CMK (cell line): ENCODE measurements around the gene PYGL.
"Not testable (repeated sequence)": the region's sequence is repeated elsewhere in the genome, so short reads cannot be mapped to it uniquely, and the experiment has no call there.

Experiments used
- DNase-seq: peaks from one replicate; pipeline ENCODE4 v3.0.0-alpha.2; 2010; ENCODE audit warnings: low read depth

The PYGL gene

DNA sequence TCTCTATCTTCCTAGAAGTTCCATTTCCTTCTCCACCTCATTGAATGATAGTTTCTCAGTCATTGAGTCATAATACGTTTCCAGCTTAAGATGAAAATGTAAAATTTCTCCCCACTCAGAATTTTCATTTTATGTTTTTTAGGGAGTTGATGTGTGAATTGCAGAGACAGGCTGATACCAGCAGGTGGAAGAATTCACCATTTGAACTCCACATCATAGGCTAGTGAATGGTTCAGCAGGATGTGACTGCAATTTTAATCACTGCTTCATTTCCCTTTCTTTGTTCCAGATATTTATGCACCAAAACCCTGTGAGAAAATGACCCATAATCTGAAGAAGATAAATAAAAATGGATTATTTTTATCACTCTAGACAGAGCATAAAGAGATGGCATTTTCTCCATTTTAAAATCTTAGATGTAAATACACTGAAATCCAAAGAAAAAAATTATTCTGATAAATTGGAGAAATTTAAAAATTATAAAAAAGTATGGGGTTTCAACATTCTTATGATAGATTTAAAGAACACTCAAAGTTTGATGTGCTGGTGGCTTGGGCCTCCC is 10.6 kb upstream of the PYGL start:
- no peak for DNase-seq

DNA sequence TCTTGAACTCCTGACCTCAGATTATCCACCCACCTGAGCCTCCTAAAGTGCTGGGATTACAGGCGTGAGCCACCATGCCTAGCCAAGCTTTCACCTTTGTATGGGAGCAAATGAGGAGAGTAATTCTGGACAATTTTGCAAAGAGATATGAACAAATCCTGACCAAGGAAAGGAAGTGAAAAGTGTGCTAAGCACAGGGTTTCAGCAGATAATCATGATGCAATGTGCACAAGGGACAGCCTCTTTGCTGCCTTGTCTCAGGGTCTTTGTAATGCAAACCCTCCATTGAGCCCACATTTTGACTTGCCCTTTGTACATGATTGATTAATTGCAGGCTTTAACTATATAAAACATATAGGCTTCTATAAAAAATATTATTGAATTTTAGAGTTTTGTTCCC is 9.2 kb upstream of the PYGL start:
- DNase-seq = no peak

DNA sequence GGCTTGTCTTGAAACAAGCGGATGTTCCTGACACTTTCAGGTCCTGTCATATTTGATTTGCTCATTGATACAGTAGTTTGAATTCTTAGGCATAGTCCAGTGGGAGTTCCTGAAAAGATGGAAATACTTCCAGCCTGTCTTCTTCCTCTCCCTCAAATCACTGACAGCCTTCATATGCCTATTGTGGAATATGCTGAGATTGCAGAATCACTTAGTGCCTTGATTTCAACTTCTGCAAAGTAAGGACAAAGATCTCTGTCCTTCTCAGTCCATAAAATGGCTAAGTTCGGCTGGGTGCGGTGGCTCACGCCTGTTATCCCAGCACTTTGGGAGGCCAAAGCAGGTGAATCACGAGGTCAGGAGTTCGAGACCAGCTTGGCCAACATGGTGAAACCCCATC is 6.7 kb upstream of the PYGL start:
- DNase-seq = no peak

DNA sequence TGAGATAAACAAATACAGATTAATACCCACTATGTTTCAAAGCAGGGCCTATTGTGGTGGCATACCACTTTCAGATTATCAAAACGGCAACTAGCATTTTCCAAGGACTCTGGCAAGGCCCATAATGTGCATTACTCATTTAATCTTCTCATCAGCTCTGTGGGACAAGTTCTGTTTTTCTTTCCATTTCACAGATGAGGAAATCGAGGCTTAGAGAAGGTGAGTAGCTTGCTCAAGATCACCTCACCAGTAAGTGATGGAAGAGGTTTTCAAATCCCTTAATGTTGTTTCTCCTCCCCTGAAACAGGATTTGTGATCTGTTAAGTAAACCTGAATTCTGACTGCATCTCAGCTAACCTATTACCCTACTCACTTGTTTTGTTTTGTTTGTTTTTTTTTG is 3.9 kb upstream of the PYGL start:
- no peak for DNase-seq

DNA sequence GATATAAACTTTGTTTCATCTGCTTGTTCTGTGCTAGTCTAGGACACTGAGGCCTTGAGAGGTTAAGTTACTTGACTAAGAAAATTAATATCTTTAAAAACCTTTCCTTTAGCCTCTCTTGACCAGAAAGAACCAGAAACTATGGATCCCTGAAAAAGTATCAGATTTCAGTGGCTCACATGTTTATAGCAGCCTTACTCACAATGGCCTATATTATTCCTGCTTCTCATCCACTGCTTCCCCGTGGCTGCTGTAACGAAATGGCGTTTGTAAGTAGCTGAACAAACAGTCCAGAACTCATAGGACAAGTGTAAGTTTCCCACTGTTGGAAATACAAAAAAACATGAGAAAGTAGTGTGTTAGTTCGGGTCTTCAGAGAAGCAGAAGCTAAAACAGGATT is 3.2 kb upstream of the PYGL start:
- no peak for DNase-seq

DNA sequence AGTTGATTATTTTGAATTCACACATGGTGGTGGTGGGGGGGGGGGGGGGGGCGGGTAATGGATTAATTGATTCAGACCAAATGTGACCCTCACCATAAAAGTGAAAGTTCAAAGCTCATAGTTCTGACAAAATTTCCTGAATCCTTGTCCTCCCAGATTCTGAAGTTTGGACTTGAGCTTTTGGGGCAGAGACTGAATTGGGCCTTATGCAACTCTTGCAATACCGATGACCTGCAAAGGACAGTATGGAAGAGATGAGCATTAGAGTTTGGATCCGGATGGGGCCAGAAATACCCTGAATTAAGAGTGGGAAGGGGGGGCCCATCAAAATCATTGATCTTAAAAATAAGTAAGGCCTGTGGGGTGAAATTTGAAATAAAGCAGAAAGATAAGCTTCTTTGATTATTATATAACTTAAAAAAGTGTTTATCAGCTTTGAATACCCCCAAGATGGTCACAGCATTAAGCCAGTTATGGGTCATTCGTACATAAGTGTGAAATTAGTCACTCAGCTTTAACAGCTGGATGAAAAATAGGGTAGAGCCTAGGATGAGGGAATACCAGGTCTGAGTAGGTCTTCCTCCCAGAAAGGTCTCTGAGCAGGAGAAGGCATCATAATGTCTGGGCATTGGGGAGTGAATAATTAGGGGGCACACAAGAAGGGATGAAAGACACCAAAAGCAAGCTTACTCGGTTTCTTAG is 2.1 kb upstream of the PYGL start:
- no peak for DNase-seq

DNA sequence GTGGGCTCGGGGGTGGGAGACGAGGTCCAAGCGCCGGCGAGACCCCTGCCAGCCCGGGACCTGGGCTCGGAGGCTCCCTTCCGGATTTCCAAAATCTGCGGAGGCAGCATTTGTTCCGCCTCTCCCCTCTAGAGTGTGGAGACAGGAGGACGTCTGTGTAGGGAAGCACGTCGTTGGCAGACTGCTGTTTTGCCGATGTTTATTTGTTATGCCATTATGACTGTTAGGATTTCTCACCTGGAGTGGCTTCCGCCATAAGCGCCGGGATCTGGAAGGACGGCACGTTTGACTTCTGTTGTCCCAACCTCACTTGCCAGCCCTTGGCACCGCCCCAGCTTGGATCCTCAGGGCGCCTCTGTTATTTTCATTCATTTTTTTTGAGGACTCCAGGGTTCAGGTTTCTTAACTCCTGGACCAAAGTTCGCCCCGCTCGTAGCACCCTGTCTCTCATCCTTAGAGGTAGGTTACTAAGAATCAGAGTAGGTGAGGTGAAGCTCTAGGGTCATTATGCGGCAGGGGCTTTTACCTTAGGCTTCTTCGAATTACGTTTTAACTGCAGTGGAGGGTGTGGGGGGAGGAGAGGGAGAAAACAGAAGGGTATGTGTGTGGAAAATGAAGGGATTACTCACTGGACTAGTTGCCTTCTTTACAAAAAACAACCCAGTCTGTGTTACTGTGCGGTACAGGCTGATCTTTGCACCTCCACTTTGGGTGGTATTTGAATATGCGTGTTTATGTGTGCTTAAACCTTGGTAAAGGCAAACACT is 547 bp upstream of the PYGL start:
- no peak for DNase-seq

DNA sequence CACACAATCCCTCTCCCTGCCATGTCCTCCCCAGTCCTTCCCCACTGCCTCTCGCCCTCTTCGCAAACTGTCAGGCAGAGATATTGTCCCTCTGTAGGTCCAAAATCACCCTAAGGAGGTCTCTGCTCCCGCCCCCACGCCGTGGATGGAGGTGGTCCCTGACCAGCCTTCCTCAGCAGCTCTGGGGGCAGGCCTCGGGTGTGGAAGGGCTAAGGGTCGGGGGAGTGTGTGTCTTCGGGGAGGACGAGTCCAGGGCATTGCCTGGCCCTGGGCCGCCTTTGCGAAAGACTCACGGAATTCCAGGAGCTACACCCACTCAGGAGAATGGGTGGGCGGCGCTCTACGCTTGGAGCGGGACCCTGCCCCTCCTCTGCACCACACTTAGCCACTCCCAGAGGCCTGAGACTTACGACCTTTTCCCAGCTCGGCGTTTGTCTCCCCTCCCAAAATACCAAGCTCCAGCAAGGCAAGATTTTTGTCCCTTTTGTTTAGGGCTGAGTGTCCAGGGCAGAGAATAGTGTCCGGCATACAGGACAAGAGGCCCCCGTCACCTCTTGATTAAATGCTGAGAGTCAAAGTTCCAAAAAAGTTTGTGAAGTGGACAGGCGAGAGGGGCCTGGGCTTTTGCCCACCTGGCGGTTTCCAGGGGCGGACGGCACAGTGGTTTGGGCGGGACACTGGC is 881 bp downstream of the PYGL start:
- DNase-seq = no peak

DNA sequence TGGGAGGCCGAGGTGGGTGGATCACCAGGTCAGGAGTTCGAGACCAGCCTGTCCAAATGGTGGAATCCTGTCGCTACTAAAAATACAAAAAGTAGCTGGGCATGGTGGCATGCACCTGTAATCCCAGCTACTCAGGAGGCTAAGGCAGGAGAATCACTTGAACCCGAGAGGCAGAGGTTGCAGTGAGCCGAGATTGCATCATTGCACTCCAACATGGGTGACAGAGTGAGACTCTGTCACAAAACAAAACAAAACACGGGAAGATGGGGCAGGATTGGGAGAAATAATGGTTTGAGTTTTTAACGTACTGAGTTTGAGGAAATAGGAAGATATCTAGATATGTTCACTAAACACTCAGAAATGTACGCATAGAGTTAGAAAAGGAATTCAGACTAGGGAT is 2.6 kb downstream of the PYGL start:
- not testable (repeated sequence) for DNase-seq

DNA sequence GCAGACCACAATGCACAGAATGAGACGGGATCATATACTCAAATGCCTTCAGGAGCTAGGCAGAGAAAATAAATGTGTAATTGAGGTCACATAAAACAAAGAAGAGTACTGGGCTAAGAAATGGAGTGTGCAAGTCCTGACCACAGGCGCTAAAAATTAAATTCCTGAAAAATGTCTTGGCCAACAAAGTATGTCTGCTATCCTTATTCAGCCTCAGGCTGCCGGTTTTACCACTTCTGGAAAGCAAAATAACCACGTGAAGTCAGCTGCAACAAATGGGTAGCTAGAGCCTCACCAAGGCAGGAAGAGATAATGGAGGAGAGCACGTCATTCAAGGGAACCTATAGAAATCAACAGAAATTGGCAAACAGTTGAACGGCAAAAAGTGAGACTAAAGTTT is 3.1 kb downstream of the PYGL start:
- no peak for DNase-seq

DNA sequence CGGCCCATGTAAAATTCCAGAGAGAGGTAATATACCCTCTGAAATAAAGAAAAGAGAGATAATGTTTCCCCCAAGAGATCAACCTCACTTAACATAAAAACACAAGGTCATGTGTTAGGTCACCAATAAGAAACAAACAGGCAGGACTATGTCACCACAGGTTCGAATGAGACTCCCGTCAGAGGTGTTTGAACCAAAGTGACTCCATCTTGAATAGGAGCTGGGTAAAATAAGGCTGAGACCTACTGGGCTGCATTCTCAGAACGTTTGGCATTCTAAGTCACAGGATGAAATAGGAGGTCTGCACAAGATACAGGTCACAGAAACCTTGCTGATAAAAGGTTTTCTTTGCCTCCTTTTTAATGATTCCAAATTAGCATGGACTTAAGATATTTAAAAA is 6.5 kb downstream of the PYGL start:
- DNase-seq = no peak

DNA sequence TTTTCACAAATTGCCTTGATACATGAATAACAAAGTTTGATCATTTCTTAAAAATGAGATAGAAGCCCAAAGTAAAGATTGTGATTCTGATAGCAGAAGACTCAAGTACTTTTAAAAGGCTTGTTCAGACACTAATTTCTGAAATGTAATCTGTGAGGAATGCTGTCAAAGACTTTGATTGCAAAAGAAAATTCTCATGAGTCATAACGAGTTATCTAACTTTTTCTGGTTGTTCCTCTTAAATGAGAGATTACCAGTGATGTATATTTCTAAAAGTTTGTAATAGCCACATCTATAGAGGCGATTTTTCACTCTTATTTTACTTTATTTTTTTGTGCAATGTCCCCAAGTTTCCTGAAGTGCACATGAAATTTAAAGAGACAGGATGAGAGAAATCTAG is 7.0 kb downstream of the PYGL start:
- DNase-seq = no peak

DNA sequence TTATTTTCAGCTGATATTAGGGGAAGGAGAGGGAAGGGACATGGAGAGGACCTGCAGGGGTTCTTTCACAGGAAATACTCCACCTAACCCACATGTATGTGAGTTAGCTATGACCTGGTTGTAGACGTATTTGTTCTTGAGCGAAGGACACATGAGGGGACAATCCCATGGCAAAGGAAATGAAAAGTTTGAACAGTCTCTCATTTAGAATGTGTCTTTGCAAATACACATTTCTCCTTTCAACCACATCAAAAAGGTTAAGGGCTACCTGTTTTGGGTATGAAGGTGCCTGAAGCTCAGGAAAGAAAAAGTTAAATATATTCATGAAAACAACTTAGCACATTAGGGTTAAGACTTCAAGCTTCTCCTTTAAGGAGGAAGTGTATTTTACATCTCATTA is 7.4 kb downstream of the PYGL start:
- no peak for DNase-seq

DNA sequence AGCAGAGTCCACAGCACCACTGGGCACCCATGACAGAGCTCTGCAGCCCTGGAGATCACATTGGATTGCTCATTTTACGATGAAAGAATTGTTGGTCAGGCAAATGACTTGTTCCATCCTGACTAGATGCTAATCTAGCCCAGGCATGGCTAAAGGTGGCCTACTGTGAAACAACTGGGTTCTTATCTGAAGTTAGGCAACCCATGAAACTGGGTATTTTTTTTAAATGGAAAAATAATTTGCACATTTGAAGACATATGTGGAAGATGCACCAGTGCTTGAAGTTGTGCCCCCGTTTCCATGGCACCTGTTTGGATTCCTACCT is 8.3 kb downstream of the PYGL start:
- no peak for DNase-seq

DNA sequence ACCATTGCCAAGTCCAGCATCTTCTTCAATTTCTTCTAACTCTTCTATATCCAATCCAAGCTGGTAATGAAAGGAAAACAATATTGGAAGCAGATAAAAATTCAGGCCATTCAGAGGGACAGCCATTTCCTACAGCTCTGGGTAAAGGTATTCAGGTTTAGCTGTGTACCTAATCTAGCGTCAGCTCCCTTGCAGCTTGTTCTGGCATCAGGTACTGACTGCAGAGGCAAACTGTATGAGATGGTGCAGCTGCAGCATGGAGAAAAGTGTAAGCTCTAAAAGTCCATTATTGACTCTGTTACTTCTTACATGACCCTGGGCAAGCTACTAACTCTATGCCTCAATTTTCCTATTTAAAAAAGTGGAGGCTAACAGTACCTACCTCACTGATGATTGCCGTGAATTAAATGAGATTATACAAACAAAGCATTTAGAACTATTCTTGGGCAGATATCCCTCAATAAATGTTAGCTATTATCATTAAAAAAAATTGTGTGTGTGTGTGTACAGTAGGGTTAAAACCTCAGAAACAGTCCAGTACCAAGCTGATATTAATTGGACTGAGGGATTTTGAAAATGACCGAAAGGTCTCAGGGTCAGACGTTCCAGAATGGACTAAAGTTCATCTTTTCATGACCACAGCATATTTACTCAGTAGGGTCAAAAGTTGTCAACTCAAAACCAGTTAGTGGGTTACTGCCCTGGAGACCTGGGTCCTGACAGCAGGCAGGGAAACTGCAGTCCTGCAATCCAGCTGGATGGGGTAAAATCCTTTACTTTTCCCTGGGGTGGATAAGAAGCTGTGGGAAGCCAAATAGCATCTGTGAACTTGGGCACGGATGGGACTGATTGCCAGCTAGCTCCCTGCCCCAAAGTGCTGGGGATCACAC is 8.9 kb downstream of the PYGL start:
- no peak for DNase-seq

DNA sequence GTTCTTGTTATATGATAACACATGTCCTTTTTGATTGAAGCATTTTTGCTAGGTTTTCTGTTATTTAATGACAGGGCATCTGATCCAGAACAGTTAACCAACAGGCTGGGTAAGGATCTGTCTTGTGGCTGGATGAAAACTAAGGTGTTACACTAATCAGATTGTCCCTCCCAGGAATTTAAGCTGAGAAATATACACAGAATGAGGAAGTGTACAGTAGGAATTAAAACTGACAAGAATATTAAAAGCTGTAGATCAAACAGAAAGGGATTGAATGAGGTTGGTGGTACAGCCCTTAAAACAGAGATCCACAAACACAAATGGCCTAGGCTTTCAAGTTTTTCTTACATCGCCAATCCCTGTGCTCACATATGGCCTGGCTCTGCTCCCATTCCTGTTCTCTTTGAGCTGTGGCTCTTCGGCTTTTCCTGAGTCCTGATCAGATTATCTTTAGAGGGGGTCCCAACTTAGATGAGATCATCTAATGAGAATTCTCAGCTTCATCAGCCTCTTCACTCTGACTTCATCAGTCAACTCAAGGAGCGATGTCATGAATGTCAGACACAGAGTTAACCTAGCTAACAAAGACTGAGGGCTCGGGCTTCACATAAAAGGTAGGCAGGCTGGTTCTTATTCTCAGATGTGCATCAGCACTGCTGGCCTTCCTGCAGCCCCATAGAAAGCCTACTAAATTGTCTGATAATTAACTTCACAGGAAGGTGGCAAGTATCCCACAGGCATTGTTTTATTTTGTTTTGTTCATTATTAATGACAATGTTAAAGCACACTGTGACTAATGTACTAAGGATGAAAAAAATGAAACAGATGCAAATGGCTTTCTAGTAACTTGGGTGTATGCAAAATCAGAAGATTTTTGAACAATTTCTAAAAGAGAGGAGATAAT is 11.4 kb downstream of the PYGL start:
- DNase-seq = no peak

DNA sequence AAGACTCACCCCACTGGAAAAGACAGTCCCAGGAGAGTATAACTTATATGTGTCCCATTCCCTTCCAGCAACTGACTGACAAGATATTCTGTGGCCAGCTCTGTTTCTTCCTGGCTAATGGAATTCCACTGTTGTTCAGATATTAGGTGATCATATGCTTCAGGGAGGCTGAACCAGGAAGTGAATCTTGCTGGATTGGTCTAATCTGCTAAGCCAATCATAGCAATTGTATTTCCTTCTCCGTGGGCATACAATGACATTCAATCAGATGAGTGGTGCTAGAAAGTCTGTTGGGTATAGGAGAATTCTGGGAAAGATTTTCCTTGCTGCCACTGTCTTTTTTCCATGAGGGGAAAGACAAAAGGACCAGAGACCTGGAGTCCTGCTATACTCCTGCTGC is 12.1 kb downstream of the PYGL start:
- no peak for DNase-seq

DNA sequence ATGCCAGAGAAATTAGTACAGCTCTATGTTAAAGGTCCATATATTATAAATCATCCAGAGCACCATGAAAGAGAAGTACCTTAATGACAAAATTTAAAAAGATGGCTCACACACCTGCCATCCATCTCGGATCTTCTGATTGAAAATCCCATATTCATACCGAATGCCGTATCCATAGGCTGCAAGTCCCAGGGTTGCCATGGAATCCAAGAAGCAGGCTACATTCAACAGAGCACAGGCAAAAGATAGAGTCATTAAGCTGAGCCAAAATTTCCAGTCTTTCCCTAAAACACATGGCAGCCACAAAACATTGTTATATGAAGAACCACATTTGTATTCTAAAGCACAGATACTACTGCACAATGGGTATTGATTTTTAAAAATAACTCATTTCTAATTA is 12.7 kb downstream of the PYGL start:
- DNase-seq = no peak

DNA sequence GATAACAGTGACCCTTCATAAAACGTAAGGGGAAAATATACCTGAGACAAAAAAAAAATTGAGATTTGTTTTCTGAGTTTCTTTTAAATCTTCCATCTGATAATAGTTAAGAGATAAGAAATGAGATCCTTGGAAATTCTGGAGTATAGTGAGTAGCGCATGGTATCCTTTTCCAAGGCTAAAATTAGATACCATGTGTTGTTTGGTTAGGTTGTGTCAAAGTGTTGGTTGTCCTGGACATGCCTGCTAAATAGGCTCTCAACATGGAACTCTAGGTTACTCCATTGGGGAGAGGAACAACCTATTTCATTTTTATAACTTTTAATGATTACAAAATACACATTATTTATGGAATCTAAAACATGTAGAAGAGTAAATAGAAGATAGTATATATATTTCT is 14.8 kb downstream of the PYGL start:
- no peak for DNase-seq

DNA sequence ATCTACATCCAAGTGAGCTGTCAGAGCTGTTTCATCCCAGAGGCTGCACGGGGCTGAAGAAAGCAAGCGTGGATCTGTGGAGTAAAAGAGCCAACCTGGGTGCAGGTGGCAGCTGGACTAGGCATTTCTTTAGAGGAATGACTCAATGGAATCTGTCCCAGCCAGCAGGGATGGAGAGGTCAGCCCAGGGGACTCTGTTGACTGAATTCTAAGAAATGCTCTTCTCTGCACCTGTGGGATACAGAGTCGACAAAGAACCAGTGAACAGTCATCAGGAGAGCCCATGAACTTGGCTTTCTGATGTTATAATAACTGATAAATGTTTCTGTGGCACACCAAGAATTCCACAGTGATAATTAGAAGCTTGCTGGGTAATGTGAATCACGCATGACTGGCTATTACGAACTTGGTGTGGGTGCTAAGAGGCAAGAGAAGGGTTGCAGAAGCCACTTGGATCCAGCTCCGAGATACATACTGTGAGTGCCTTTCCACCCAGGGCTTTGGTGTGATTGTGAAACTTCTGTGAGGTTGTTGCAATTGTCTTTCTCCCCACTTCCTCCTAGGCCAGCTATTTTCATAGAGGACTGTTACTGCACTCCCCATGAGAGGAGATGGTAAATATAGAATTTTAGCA is 16.2 kb downstream of the PYGL start:
- DNase-seq = no peak
